H1 (cell line): ENCODE measurements around the gene BRD2. TPM values are rescaled to one million over a fixed set of nuclear protein-coding genes. Genes with fewer than 3 reads are reported as not detected.

Experiments
- CTCF ChIA-PET: fragments of 300-600 bp; sonication (Branson Sonifier 250); formaldehyde crosslinking; loops from one replicate; lab custom pipeline; 2021; ENCODE audit not compliant: partially characterized antibody; lab: Charles Lee
- POLR2A ChIA-PET: fragments of 300-600 bp; sonication (Branson Sonifier 250); formaldehyde crosslinking; loops from one replicate; lab custom pipeline; 2021; ENCODE audit warnings: inconsistent platforms; ENCODE audit not compliant: partially characterized antibody; lab: Charles Lee
- DNase-seq, 2 experiments: peaks; one replicate each; pipeline versions ENCODE4 v3.0.0 to v3.0.0-alpha.2; 2010 to 2022; ENCODE audit warnings: low spot score in 2 of 2, low read depth in 1 of 2, mixed read lengths in 1 of 2
- FAIRE-seq: peaks from 2 replicates; lab custom pipeline; 2011; peaks lifted over from hg19 to GRCh38; lab: Jason Lieb, UNC
- H2AFZ ChIP-seq: 2 replicates; pipeline ENCODE4 v1.8.1; 2012; ENCODE audit warnings: low read length, inconsistent platforms
- H2AK5ac ChIP-seq: 2 replicates; pipeline ENCODE4 v1.6.1; 2013; ENCODE audit warnings: low read depth, low read length
- H2BK120ac ChIP-seq: replicated peaks from 2 replicates; pipeline ENCODE3; 2013; ENCODE audit warnings: low read depth, low read length, inconsistent platforms
- H2BK12ac ChIP-seq: 2 replicates; pipeline ENCODE4 v1.6.1; 2013; ENCODE audit warnings: low read depth, low read length
- H2BK15ac ChIP-seq: 2 replicates; pipeline ENCODE4 v1.6.1; 2013; ENCODE audit warnings: low read length
- H2BK20ac ChIP-seq: 2 replicates; pipeline ENCODE4 v1.6.1; 2013; ENCODE audit warnings: low read length
- H2BK5ac ChIP-seq: 2 replicates; pipeline ENCODE4 v1.6.1; 2013; ENCODE audit warnings: low read depth, low read length
- H3K14ac ChIP-seq: 2 replicates; pipeline ENCODE4 v1.6.1; 2013; ENCODE audit warnings: inconsistent platforms; ENCODE audit not compliant: insufficient read length
- H3K18ac ChIP-seq: 2 replicates; pipeline ENCODE4 v1.6.1; 2013; ENCODE audit warnings: low read length; ENCODE audit errors: extremely low read depth
- H3K23ac ChIP-seq: 2 replicates; pipeline ENCODE4 v1.6.1; 2013; ENCODE audit warnings: inconsistent platforms; ENCODE audit not compliant: insufficient read length
- H3K23me2 ChIP-seq: 2 replicates; pipeline ENCODE4 v1.6.1; 2013; ENCODE audit warnings: low read depth, low read length
- H3K27ac ChIP-seq: 2 replicates; pipeline ENCODE4 v1.6.1; 2011; ENCODE audit warnings: low read depth, low read length, inconsistent platforms
- H3K27me3 ChIP-seq, 4 experiments: replicated peaks in 1 of 4; 1 replicate in 1 of 4; 2 replicates in 3 of 4; pipeline versions ENCODE4 v1.6.1 to v1.8.1; 2011 to 2013; ENCODE audit warnings: low read length in 3 of 4, mild to moderate bottlenecking in 3 of 4, inconsistent platforms in 2 of 4, mixed read lengths in 2 of 4, moderate library complexity in 1 of 4; ENCODE audit not compliant: control insufficient read depth in 3 of 4, insufficient read depth in 3 of 4; ENCODE audit errors: extremely low read depth in 1 of 4
- H3K36me3 ChIP-seq, 4 experiments: 2 replicates each; pipeline versions ENCODE4 v1.6.1 to v1.8.1; 2011 to 2013; ENCODE audit warnings: mild to moderate bottlenecking in 4 of 4, low read length in 3 of 4, moderate library complexity in 2 of 4, control low read depth in 1 of 4, inconsistent platforms in 1 of 4; ENCODE audit not compliant: insufficient read depth in 4 of 4, control insufficient read depth in 2 of 4
- H3K4ac ChIP-seq: replicated peaks from 2 replicates; pipeline ENCODE3; 2013; ENCODE audit warnings: low read length, low read depth, mixed read lengths, inconsistent platforms; ENCODE audit not compliant: insufficient read length
- H3K4me1 ChIP-seq, 4 experiments: replicated peaks in 1 of 4; 1 replicate in 1 of 4; 2 replicates in 3 of 4; pipeline versions ENCODE4 v1.6.1 to v1.8.1; 2011 to 2013; ENCODE audit warnings: low read length in 3 of 4, inconsistent platforms in 2 of 4, mixed read lengths in 1 of 4; ENCODE audit not compliant: insufficient read depth in 4 of 4, control insufficient read depth in 3 of 4
- H3K4me2 ChIP-seq, 2 experiments: 2 replicates each; pipeline versions ENCODE4 v1.6.1 to v1.8.1; 2011 to 2013; ENCODE audit warnings: low read depth in 2 of 2, low read length in 2 of 2, control low read depth in 1 of 2, inconsistent platforms in 1 of 2, mild to moderate bottlenecking in 1 of 2; ENCODE audit not compliant: insufficient read depth in 1 of 2
- H3K4me3 ChIP-seq, 4 experiments: fragments of 200-600, 300-600 bp in 1 of 4; sonication (generic), shearing (Covaris generic), sonication (Bioruptor Twin) in 1 of 4; 2 replicates each; pipeline versions ENCODE4 v1.5.1 to v1.8.1; 2011 to 2016; ENCODE audit warnings: low read length in 4 of 4, low read depth in 3 of 4, control low read depth in 2 of 4, inconsistent platforms in 2 of 4, mild to moderate bottlenecking in 2 of 4, mixed read lengths in 1 of 4, moderate library complexity in 1 of 4; ENCODE audit not compliant: insufficient read depth in 2 of 4; ENCODE audit errors: extremely low read depth in 1 of 4
- H3K56ac ChIP-seq: replicated peaks from 2 replicates; pipeline ENCODE3; 2013; ENCODE audit warnings: low read depth, mild to moderate bottlenecking, mixed read lengths, low read length, inconsistent platforms; ENCODE audit not compliant: insufficient read length
- H3K79me1 ChIP-seq: 2 replicates; pipeline ENCODE4 v1.6.1; 2013; ENCODE audit warnings: low read depth, low read length, control low read depth
- H3K79me2 ChIP-seq, 2 experiments: 2 replicates each; pipeline versions ENCODE4 v1.6.1 to v1.8.1; 2012 to 2013; ENCODE audit warnings: low read length in 2 of 2, mild to moderate bottlenecking in 2 of 2, inconsistent platforms in 1 of 2; ENCODE audit not compliant: insufficient read depth in 2 of 2, control insufficient read depth in 1 of 2
- H3K9ac ChIP-seq, 4 experiments: replicated peaks in 1 of 4; 1 replicate in 1 of 4; 2 replicates in 3 of 4; pipeline versions ENCODE4 v1.6.1 to v1.8.1; 2011 to 2013; ENCODE audit warnings: low read depth in 3 of 4, low read length in 3 of 4, control low read depth in 2 of 4, mild to moderate bottlenecking in 2 of 4, moderate library complexity in 2 of 4, inconsistent platforms in 1 of 4; ENCODE audit errors: extremely low read depth in 1 of 4
- H3K9me3 ChIP-seq, 2 experiments: 2 replicates each; pipeline versions ENCODE4 v1.6.1 to v1.8.1; 2012 to 2013; ENCODE audit warnings: mild to moderate bottlenecking in 2 of 2, moderate library complexity in 2 of 2, control low read depth in 1 of 2, inconsistent platforms in 1 of 2, low read depth in 1 of 2, low read length in 1 of 2, mixed read lengths in 1 of 2; ENCODE audit not compliant: insufficient read depth in 2 of 2
- H4K20me1 ChIP-seq, 2 experiments: replicated peaks in 1 of 2; 2 replicates each; pipeline versions ENCODE3 to v1.8.1; 2011 to 2013; ENCODE audit warnings: inconsistent platforms in 2 of 2, low read length in 2 of 2, mild to moderate bottlenecking in 1 of 2; ENCODE audit not compliant: insufficient read depth in 2 of 2, control insufficient read depth in 1 of 2
- H4K5ac ChIP-seq: 2 replicates; pipeline ENCODE4 v1.6.1; 2013; ENCODE audit warnings: low read length, low read depth, mixed read lengths, inconsistent platforms; ENCODE audit not compliant: insufficient read length
- H4K8ac ChIP-seq: 2 replicates; pipeline ENCODE4 v1.8.0; 2013; ENCODE audit warnings: mild to moderate bottlenecking, moderate library complexity, low read length, inconsistent platforms; ENCODE audit not compliant: insufficient read depth; ENCODE audit errors: extremely low read depth
- H4K91ac ChIP-seq: replicated peaks from 2 replicates; pipeline ENCODE3; 2013; ENCODE audit warnings: low read length, mixed read lengths, inconsistent platforms; ENCODE audit not compliant: insufficient read length
- BRCA1 ChIP-seq: IDR thresholded peaks from 2 replicates; pipeline ENCODE4 v1.6.1; 2012; ENCODE audit warnings: low read depth, low read length, improper control_type of control experiment
- KDM1A ChIP-seq: fragments of 200-600, 300-600 bp; sonication (generic); IDR thresholded peaks from 2 replicates; pipeline ENCODE4 v1.7.1; 2016; ENCODE audit warnings: mild to moderate bottlenecking, low read length, borderline replicate concordance
- POLR2AphosphoS5 ChIP-seq: IDR thresholded peaks from 2 replicates; pipeline ENCODE4 v1.6.1; 2011; ENCODE audit warnings: low read depth, low read length
- RAD21 ChIP-seq, 2 experiments: IDR thresholded peaks in 1 of 2; conservative IDR thresholded peaks in 1 of 2; 2 replicates each; pipeline ENCODE4 v1.6.1; 2011; ENCODE audit warnings: low read depth in 2 of 2, low read length in 2 of 2, improper control_type of control experiment in 1 of 2, inconsistent platforms in 1 of 2, mild to moderate bottlenecking in 1 of 2, moderate library complexity in 1 of 2
- RBBP5 ChIP-seq: IDR thresholded peaks from 2 replicates; pipeline ENCODE4 v1.7.1; 2012; ENCODE audit warnings: low read depth, mild to moderate bottlenecking, inconsistent platforms, low read length, moderate library complexity, borderline replicate concordance
- RXRA ChIP-seq: IDR thresholded peaks from 2 replicates; pipeline ENCODE4 v1.6.1; 2011; ENCODE audit warnings: low read depth, mild to moderate bottlenecking, low read length, moderate library complexity; ENCODE audit not compliant: insufficient read depth
- SIRT6 ChIP-seq: IDR thresholded peaks from one replicate; pipeline ENCODE4 v1.7.1; 2012; ENCODE audit warnings: low read length, inconsistent platforms
- ZNF274 ChIP-seq: IDR thresholded peaks from 2 replicates; pipeline ENCODE4 v1.7.0; 2012; ENCODE audit warnings: low read length, borderline replicate concordance; ENCODE audit errors: extremely low read depth
- whole genome bisulfite sequencing, 2 experiments: shearing (Covaris generic) in 1 of 2; methylation state at CpG; one replicate each; pipeline versions ENCODE4 v1.1.6 to v1.1.7; 2013 to 2015; ENCODE audit warnings: low lambda C conversion rate in 2 of 2, mixed read lengths in 2 of 2, inconsistent platforms in 1 of 2, low coverage in 1 of 2, missing lambda C conversion rate in 1 of 2; ENCODE audit not compliant: insufficient replicate concordance in 2 of 2, insufficient coverage in 1 of 2, insufficient read length in 1 of 2; ENCODE audit errors: extremely low coverage in 1 of 2, missing lambda C conversion rate in 1 of 2; 5-methylcytosine and 5-hydroxymethylcytosine counted together
- polyA plus RNA-seq, 7 experiments: library from polyadenylated mRNA; depleted of rRNA in 3 of 7; stranded (reverse) in 5 of 7; unstranded in 2 of 7; fragments of >200 nt in 5 of 7; fragments of 200-250 nt in 2 of 7; gene quantifications; 1 replicate in 5 of 7; 2 replicates in 1 of 7; 4 replicates in 1 of 7; pipeline versions ENCODE4 v1.2.1 to v1.2.3, GENCODE V29; 2011 to 2013; ENCODE audit warnings: missing spikeins in 2 of 7, mixed read lengths in 2 of 7
- total RNA-seq: library from RNA; stranded (reverse); fragmentation: NEBNext Ultra II Directional; extraction: Animal tissue kit (Norgen Biotek cat#: 25700); gene quantifications from 2 replicates; pipeline ENCODE4 v1.2.1, GENCODE V29; 2021

Gene BRD2
- total and polyA plus RNA-seq, 2 of the 8 experiments (the other 6 are each of a cell fraction or from before 2014, with no cell fraction given): 132 to 185 TPM

DNA sequence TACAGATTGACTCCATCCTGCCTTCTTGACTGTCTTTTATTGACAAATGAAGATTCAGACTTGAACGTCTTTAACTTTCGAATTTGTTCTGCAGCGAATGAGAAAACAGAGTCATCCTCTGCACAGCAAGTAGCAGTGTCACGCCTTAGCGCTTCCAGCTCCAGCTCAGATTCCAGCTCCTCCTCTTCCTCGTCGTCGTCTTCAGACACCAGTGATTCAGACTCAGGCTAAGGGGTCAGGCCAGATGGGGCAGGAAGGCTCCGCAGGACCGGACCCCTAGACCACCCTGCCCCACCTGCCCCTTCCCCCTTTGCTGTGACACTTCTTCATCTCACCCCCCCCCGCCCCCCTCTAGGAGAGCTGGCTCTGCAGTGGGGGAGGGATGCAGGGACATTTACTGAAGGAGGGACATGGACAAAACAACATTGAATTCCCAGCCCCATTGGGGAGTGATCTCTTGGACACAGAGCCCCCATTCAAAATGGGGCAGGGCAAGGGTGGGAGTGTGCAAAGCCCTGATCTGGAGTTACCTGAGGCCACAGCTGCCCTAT lies 12.2 kb downstream of the BRD2 start:
- no peak for DNase-seq
- ChIA-PET CTCF (interaction anchor here (0.7 to 6.6 kb wide), 7 partner anchors 9 to 181 kb away, joined by 3 to 110 read pairs (median 4); partner anchors contain the start of genes BRD2 and HLA-DMA), POLR2A (interaction anchor here (0.6 to 33.3 kb wide), 14 partner anchors 1 to 337 kb away, joined by 3 to 1158 read pairs (median 4); partner anchors contain the start of genes B3GALT4, BRD2, HLA-DMA and HLA-DMB)
- H4K8ac ChIP-seq: no peak overlapping the region
- H4K20me1 ChIP-seq: peaks cover 38 to 42% of the 10 kb centered on the region in 2 experiments
- H3K4ac ChIP-seq: no peak overlapping the region
- no peak overlapping the region for H3K56ac ChIP-seq
- no peak overlapping the region for H3K14ac ChIP-seq
- H2BK20ac ChIP-seq: no peak overlapping the region
- H3K27ac ChIP-seq: no peak overlapping the region
- no peak overlapping the region for H2BK12ac ChIP-seq
- no peaks in the 10 kb centered on the region for H3K27me3 ChIP-seq
- no peak overlapping the region for H3K9ac ChIP-seq
- WGBS, 2 experiments: 79% methylated on average over 6 of the region's 11 CpGs; no CpG with 5 or more reads in 1 of the 2 experiments
- no peaks in the 10 kb centered on the region for H3K23me2 ChIP-seq
- TF ChIP-seq BRCA1 (no peak), RAD21 (IDR thresholded peaks at IDR 0.05 in 1 of 2, conservative IDR thresholded peaks at IDR 0.05 in 1 of 2; ENCODE audit: low read depth in 2 of 2, low read length in 2 of 2) (no peak), SIRT6 (no peak), RXRA (no peak), POLR2AphosphoS5 (peak; percentile 11; the same call in 1 of the 2 replicates), ZNF274 (no peak), RBBP5 (no peak), KDM1A (no peak)
- peaks cover 48 to 67% (median 58%) of the 10 kb centered on the region in 4 experiments for H3K36me3 ChIP-seq
- FAIRE-seq: no peak
- H2BK5ac ChIP-seq: no peak overlapping the region
- H3K4me2 ChIP-seq: no peak overlapping the region
- no peak overlapping the region for H2BK120ac ChIP-seq
- H3K4me1 ChIP-seq: peaks cover 0 to 2% (median 0%) of the 10 kb centered on the region in 4 experiments; a peak in 1 of 7 replicates
- H3K4me3 ChIP-seq: no peak overlapping the region
- no peak overlapping the region for H2BK15ac ChIP-seq
- no peak overlapping the region for H4K91ac ChIP-seq
- no peaks in the 10 kb centered on the region; a peak in 1 of 4 replicates for H3K9me3 ChIP-seq
- no peak overlapping the region for H2AFZ ChIP-seq
- H3K79me1 ChIP-seq: peaks cover 11% of the 10 kb centered on the region
- no peak overlapping the region for H4K5ac ChIP-seq
- no peak overlapping the region for H3K23ac ChIP-seq
- H3K18ac ChIP-seq: no peak overlapping the region
- no peak overlapping the region for H2AK5ac ChIP-seq
- peaks cover 13 to 41% of the 10 kb centered on the region in 2 experiments for H3K79me2 ChIP-seq
